HG03469 (cell line): ENCODE measurements around the gene CENATAC.
"Not testable (repeated sequence)": the region's sequence is repeated elsewhere in the genome, so short reads cannot be mapped to it uniquely, and the experiment has no call there.

Source experiments
- ATAC-seq: cut with Tn5 transposase; IDR thresholded peaks from one replicate; pipeline ENCODE4 v1.9.1; 2021; ENCODE audit warnings: mild to moderate bottlenecking, moderate library complexity, moderate number of reproducible peaks; ENCODE audit not compliant: unreplicated experiment

Gene CENATAC

GRCh38 chr11:118991486-118992038 lies 6.4 kb upstream of the CENATAC start:
- not testable (repeated sequence) for ATAC-seq

GRCh38 chr11:118996926-118997626 lies 862 bp upstream of the CENATAC start:
- peak; percentile 2 for ATAC-seq

DNA sequence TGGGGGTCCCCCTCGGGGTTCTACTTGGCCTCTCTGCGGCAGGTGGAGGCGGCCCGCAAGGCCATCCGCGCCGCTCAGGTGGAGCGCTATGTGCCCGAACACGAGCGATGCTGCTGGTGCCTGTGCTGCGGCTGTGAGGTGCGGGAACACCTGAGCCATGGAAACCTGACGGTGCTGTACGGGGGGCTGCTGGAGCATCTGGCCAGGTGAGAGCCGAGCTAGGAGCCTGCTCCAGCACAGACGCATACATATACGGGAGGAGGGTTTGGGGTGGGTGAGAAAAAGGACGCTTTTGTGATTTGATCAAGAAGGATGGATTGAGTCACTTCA lies 415 bp downstream of the CENATAC start:
- no peak for ATAC-seq

DNA sequence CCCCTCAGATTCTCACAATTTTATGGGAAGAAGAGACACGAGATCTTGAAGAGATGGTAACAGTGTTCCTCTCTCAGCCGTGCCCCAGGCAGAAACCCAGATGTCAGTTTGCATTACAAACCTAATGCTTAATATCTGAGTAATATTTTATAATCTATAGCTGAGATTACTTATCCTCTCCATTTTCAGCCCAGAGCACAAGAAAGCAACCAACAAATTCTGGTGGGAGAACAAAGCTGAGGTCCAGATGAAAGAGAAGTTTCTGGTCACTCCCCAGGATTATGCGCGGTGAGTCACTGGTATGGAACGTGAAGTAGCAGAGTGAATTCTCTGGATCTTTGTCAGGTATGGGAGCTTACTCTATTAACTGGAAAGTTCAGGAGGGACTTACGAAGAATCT lies 884 bp downstream of the CENATAC start:
- no peak for ATAC-seq

- ATAC-seq, result no peak
Measured at GRCh38 chr11:119000906-119001305, 3.0 kb downstream of the CENATAC start.

DNA sequence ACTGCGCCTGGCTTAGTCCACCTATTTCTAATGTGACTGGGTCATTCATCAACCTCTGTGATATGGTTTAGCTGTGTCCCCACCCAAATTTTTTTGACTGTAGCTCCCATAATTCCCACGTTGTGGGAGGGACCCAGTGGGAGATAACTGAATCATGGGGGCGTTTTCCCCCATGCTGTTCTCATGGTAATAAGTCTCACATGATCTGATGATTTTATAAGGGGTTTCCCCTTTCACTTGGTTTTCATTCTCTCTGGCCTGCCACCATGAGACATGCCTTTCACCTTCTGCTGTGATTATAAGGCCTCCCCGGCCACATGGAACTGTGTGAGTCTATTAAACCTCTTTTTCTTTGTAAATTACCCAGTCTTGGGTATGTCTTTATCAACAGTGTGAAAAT lies 8.7 kb downstream of the CENATAC start:
- ATAC-seq, result no peak

DNA sequence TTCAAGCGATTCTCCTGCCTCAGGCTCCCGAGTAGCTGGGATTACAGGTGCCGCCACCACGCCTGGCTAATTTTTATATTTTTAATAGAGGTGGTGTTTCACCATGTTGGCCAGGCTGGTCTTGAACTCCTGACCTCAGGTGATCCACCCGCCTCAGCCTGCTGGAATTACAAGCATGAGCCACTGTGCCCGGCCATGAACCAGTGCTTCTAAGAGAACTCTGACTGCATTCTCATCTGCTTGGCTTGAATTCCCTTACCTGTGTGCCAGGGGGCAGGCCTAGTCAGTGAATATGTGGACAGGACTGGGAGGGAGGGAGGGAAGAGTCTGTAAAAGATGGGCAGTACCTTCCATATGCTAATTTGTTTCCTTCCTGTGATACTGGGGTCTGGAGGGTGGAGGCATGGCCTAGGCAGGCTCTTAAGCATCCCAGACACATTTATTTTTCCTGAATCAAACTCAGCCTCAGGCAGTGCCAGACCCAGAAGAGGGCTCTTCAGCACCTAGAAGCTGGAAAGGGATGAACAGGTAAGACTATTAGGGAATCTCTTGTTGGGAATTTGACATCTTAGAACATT lies 13.6 kb downstream of the CENATAC start:
- ATAC-seq, result no peak

- no peak for ATAC-seq
Measured at GRCh38 chr11:119012629-119013170, 14.8 kb downstream of the CENATAC start.

DNA sequence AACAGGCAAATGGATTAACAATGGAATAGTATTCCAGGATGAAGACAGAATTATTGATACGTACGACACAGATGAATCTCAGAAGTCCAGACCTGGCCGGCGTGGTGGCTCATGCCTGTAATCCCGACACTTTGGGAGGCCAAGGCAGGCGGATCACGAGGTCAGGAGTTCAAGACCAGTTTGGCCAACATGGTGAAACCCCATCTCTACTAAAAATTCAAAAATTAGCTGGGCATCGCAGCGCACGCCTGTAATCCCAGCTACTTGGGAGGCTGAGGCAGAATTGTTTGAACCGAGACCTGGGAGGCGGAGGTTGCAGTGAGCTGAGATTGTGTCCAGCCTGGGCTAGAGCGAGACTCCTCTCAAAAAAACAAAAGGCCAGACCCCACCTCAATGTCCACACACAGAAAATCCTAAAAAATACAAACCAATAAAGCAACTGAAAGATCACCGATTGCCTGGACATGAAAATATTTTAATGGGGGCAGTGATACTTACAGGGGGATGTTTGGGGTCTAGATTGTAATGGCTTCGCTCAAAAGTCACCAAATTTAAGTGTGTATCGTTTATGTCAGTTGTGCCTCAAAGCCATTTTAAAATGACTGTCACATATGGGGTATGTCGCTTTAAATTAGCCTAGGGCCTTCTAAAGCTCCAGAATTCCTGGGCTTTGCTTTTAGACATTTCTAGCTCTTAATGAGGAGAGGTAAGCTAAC lies 16.4 kb downstream of the CENATAC start:
- ATAC-seq, result no peak

GRCh38 chr11:119015054-119015611 lies 17.2 kb downstream of the CENATAC start:
- no peak for ATAC-seq

GRCh38 chr11:119016216-119017009 lies 18.5 kb downstream of the CENATAC start:
- ATAC-seq, result no peak

GRCh38 chr11:119017377-119017776 lies 19.4 kb downstream of the CENATAC start:
- not testable (repeated sequence) for ATAC-seq

- ATAC-seq, result peak; percentile 72
Measured at GRCh38 chr11:119018074-119018938, 20.4 kb downstream of the CENATAC start, which contains the start of the genes RPS25 and TRAPPC4. TSS of gene RPS25 (minus strand) at chr11:119018343. CDS start at chr11:119018284, 59 bp downstream. TSS of gene TRAPPC4 (plus strand) at chr11:119018766. CDS start at chr11:119018796, 30 bp downstream.

GRCh38 chr11:119019996-119020395 lies 22.1 kb downstream of the CENATAC start:
- ATAC-seq, result no peak

GRCh38 chr11:119021631-119022030 lies 23.7 kb downstream of the CENATAC start:
- no peak for ATAC-seq

DNA sequence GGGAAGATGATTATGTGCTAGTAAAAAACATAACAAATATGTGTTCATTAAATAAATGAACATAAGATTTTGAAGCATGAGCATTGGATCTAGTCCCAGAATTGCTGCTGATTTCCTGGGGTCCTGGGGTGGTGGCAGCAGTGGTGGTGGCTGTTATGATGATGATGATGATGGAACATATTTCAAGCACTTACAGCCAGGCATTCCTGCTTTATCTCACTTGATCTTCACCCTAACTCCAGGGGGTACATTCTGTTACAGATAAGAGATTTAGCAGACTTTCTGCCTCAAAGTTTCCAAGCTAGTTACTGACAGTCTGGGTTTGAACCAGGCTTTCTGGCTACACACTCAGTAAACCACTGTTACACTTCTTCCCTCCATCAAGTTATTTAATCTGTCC lies 25.8 kb downstream of the CENATAC start:
- no peak for ATAC-seq

GRCh38 chr11:119024430-119025098 lies 26.6 kb downstream of the CENATAC start:
- ATAC-seq, result no peak

DNA sequence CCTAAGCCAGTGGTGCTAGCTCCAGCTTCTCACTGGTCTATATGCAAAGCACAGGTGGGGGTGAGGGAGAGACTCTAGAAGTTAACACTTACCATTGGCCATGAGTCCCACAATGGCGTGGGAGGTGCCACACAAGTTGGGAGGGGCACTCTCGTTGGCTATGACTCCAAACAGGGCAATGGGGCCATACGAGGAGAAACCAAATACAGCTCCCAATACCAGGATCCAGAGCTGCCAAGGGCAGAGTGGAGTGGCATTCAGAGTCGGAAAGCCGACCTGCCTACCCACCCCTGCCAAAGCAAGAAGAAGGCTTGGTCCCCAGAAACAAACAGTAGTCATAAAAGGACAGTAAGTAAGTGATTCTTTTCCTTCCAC lies 27.1 kb downstream of the CENATAC start:
- ATAC-seq, result no peak

GRCh38 chr11:119025541-119025940 lies 27.6 kb downstream of the CENATAC start:
- ATAC-seq, result no peak
